Testis (tissue), 2 donors: ENCODE data around the gene AOAH.

Source experiments
- CTCF ChIP-seq, 3 experiments: fragments of 450-650 bp in 2 of 3; fragments of 200-600 bp in 1 of 3; sonication (generic) in 1 of 3; IDR thresholded peaks; one replicate each; pipeline ENCODE4 v1.5.1; 2016 to 2019; ENCODE audit warnings: antibody characterized with exemption in 3 of 3, mild to moderate bottlenecking in 2 of 3, moderate library complexity in 1 of 3
- POLR2A ChIP-seq: fragments of 450-650 bp; IDR thresholded peaks from one replicate; pipeline ENCODE4 v1.6.1; 2017; ENCODE audit warnings: antibody characterized with exemption, mild to moderate bottlenecking, moderate library complexity

- TF ChIP-seq CTCF (IDR thresholded peaks at IDR 0.05): no peak
- TF ChIP-seq POLR2A: no peak
Observed at GRCh38 chr7:36602934-36603887, 121.1 kb downstream of the AOAH start.
